C4-2B (cell line): ENCODE data around the gene PTCH2.

Experiments
- H3K27ac ChIP-seq: fragments of 450-650 bp; 2 replicates; pipeline ENCODE4 v1.5.1; 2017
- CTCF ChIP-seq: fragments of 450-650 bp; conservative IDR thresholded peaks from 2 replicates; pipeline ENCODE4 v1.5.1; 2017; ENCODE audit warnings: mild to moderate bottlenecking
- ZFX ChIP-seq: fragments of 450-650 bp; IDR thresholded peaks from 2 replicates; pipeline ENCODE4 v1.6.1; 2017

PTCH2 gene

GRCh38 chr1:44778705-44779576, 64.1 kb downstream of the PTCH2 start:
- no peak overlapping the region for H3K27ac ChIP-seq
- TF ChIP-seq ZFX, result no peak
- TF ChIP-seq CTCF, result no peak

DNA sequence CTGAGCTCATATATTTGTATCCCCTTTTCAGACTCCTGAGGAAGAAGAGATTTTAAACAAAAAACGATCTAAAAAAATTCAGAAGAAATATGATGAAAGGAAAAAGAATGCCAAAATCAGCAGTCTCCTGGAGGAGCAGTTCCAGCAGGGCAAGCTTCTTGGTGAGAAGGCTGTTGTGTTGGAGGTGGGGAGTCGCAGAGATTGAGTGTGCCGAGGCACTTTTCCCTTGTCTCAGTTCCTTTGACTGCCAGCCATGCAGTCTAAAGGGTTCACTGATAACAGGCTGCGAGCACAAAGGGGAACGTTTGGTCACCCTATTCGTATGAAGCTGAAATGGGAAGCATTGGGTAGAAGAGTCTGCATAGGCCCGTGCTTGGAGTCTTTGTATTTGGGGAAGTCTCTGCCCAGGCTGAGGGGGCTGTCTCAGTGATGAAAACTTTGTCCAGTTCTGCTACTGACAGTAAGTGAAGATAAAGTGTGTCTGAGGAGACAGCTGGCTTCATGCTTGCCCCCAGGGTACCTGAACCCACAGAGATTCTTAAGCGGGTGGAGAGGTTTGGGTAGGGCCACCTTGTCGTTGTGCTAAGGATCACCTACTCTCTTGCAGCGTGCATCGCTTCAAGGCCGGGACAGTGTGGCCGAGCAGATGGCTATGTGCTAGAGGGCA, 65.0 kb downstream of the PTCH2 start:
- peak overlapping the region; percentile 94 for H3K27ac ChIP-seq
- TF ChIP-seq ZFX (no peak), CTCF (no peak)

GRCh38 chr1:44777547-44777946, 65.5 kb downstream of the PTCH2 start:
- no peak for TF ChIP-seq ZFX
- no peak for TF ChIP-seq CTCF
- H3K27ac ChIP-seq, result peak overlapping the region; percentile 94

DNA sequence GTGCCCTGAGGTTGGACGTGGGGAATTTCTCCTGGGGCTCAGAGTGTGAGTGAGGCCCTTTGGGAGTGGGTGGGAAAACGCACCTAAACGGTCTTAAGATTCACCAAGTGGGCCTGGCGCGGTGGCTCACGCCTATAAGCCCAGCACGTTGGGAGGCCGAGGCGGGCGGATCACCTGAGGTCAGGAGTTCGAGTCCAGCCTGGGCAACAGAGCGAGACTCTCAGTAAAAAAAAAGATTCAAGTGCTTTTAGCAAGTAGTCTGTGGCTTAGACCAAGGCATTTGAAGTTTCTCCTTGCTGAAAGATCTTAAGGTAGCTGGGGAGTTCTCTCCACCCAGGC, 66.4 kb downstream of the PTCH2 start:
- peak overlapping the region; percentile 94 for H3K27ac ChIP-seq
- no peak for TF ChIP-seq CTCF
- TF ChIP-seq ZFX, result no peak

DNA sequence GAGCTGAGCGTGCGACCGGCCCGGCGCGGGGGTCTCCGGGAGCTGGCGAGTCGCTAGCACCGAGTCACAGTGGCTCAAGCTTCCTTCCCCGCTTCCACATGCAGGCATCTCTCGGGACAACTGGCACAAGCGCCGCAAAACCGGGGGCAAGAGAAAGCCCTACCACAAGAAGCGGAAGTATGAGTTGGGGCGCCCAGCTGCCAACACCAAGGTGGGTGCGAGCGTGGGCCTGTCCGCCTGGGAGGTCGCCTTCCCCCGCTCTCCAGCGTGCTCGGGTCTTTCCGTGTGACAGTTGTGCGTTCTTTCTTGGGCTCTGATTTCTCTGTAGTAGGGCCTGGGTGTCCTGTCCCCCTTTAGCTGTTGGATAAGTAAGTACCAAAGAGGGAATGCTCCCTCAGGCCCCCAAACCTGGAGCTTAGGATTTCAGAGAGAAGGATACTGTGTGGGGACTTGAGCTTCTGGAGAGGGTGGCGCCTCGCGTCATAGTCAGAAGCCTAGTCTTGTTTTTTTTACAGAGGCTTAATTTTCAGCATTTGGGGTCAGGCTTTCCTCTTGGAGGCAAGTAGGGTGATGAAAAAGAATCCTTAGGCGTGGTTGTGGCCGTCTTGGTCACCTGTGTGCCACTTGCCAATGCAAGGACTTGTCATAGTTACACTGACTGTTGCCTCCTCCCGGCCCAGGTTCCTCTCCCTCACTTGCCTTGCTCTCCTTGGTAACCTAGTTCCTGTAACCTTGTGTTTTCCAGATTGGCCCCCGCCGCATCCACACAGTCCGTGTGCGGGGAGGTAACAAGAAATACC, 66.9 kb downstream of the PTCH2 start:
- peak overlapping the region; percentile 94 for H3K27ac ChIP-seq
- no peak for TF ChIP-seq CTCF
- peak; percentile 48; the same call in 1 of the 2 replicates for TF ChIP-seq ZFX

DNA sequence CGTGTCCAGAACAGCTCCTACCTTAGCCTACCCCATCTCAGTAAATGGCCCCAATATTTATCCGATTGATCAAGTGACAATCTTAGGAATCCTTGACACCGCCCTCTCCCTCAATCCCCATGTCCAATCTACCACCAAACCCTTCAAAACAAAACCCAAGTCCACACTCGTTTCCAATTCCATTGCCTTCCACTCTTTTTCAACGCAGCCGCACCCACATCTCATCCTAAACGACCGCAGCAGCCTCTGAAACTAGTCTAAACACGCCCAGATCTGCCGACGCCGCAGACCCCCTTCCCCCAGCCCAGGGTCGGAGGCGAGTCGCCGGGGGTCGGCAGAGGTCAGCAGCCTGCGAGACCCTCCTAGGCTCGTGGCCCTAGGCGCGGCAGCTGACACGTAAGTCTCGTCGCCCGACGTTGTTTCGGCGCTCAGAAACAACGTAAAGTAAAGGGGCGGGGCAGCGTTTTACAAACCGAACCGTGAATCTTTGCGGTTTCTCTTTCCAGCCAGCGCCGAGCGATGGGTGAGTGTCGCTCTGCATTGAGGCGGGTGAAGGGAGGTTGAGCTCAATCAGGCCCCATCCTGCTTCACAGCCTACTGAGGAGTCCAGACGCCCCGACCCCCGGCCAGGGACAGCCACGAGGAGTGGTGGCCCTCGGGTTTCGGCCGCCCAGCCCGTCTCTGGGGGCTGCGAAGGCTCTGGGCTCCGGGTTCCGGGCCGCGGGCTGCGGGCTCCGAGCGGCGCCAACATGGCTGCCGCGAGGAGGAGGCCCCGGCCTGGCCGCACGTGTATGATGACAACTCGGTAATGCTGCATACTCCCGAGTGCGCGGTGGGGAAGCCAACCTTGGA, 67.7 kb downstream of the PTCH2 start, which contains the start of gene RPS8:
Gene RPS8, plus strand, starts transcription at position 463 of the 852 bp plus-strand sequence. Its CDS starts 57 bp downstream, at position 520.
- TF ChIP-seq CTCF (no peak), ZFX (peak; percentile 90; the same call in 1 of the 2 replicates)
- H3K27ac ChIP-seq, result peak within 1 kb of the TSS; percentile 94
